K562 (cell line): ENCODE data around the gene TRMT112. TPM values are rescaled to one million over a fixed set of nuclear protein-coding genes. Genes with fewer than 3 reads are reported as not detected.

ENCODE experiments used
- ATF1 ChIP-seq, 2 experiments: fragments of 450-650 bp in 1 of 2; IDR thresholded peaks; 2 replicates each; pipeline ENCODE4 v1.6.1; 2016; ENCODE audit warnings: missing compliant biosample characterization in 1 of 2, missing genetic modification characterization in 1 of 2
- PHF8 ChIP-seq: fragments of 200-600 bp; sonication (generic); IDR thresholded peaks from 2 replicates; pipeline ENCODE4 v1.6.1; 2012; ENCODE audit warnings: mixed run types, mild to moderate bottlenecking, inconsistent platforms, low read length, moderate library complexity, borderline replicate concordance
- POLR2AphosphoS2 ChIP-seq: IDR thresholded peaks from 2 replicates; pipeline ENCODE4 v1.6.1; 2012; ENCODE audit warnings: low read length, improper control_type of control experiment
- RBM22 ChIP-seq: fragments of 200-400 bp; formaldehyde crosslinking; IDR thresholded peaks from 2 replicates; pipeline ENCODE4 v1.6.1; 2018; ENCODE audit warnings: low read length, low read depth; ENCODE audit not compliant: poor library complexity, severe bottlenecking
- TBL1XR1 ChIP-seq, 2 experiments: IDR thresholded peaks; 2 replicates each; pipeline ENCODE4 v1.6.1; 2012; ENCODE audit warnings: improper control_type of control experiment in 2 of 2, low read length in 2 of 2, mild to moderate bottlenecking in 1 of 2
- TEAD1 ChIP-seq, 2 experiments: fragments of 450-650 bp in 1 of 2; sonication (generic) in 1 of 2; formaldehyde crosslinking; IDR thresholded peaks; 2 replicates each; pipeline versions ENCODE4 v1.4.0 to v1.8.0; 2020 to 2022; ENCODE audit warnings: mild to moderate bottlenecking in 2 of 2, missing genetic modification reagents in 1 of 2
- ZFX ChIP-seq: sonication (generic); formaldehyde crosslinking; IDR thresholded peaks from 2 replicates; pipeline ENCODE4 v1.8.0; 2022; ENCODE audit warnings: mild to moderate bottlenecking, missing genetic modification reagents, moderate library complexity
- ZSCAN32 ChIP-seq: fragments of 450-650 bp; formaldehyde crosslinking; IDR thresholded peaks from 2 replicates; pipeline ENCODE4 v1.4.0; 2020; ENCODE audit warnings: mild to moderate bottlenecking, moderate library complexity
- polyA plus RNA-seq, 8 experiments: library from polyadenylated mRNA; depleted of rRNA in 4 of 8; stranded (reverse) in 5 of 8; unstranded in 3 of 8; fragments of >200 nt; fragmentation: Nextera tagmentation in 2 of 8; fragmentation: Illumina TruSeq in 1 of 8; extraction: Ambion mirVana in 2 of 8; extraction: Trizol in 1 of 8; gene quantifications; 2 replicates each; pipeline versions ENCODE4 v1.2.1 to v1.2.3, GENCODE V29; 2011 to 2014; ENCODE audit warnings: inconsistent platforms in 1 of 8, missing spikeins in 1 of 8
- total RNA-seq, 7 experiments: library from RNA; depleted of rRNA in 6 of 7; stranded (reverse); fragments of >200 nt in 6 of 7; fragmentation: Illumina TruSeq in 2 of 7; extraction: Trizol in 2 of 7; gene quantifications; 2 replicates each; pipeline versions ENCODE4 v1.2.1 to v1.2.3, GENCODE V29; 2011 to 2021; ENCODE audit warnings: low replicate concordance in 1 of 7
- TF ChIP-seq, protein P1 (sequence below), 2 experiments: fragments of 450-650 bp in 1 of 2; sonication (generic) in 1 of 2; formaldehyde crosslinking in 1 of 2; IDR thresholded peaks; 2 replicates each; pipeline versions ENCODE4 v1.7.1 to v1.9.0; 2016 to 2022; ENCODE audit warnings: inconsistent platforms in 1 of 2, mild to moderate bottlenecking in 1 of 2, missing genetic modification reagents in 1 of 2
- TF ChIP-seq, protein P2 (sequence below): fragments of 450-650 bp; formaldehyde crosslinking; IDR thresholded peaks from 2 replicates; pipeline ENCODE4 v1.4.0; 2020; ENCODE audit warnings: mild to moderate bottlenecking, moderate library complexity

The TRMT112 gene
- total and polyA plus RNA-seq, 9 of the 15 experiments (the other 6 are each of a cell fraction or from before 2014, with no cell fraction given) = 162 to 444 (median 300) TPM

DNA sequence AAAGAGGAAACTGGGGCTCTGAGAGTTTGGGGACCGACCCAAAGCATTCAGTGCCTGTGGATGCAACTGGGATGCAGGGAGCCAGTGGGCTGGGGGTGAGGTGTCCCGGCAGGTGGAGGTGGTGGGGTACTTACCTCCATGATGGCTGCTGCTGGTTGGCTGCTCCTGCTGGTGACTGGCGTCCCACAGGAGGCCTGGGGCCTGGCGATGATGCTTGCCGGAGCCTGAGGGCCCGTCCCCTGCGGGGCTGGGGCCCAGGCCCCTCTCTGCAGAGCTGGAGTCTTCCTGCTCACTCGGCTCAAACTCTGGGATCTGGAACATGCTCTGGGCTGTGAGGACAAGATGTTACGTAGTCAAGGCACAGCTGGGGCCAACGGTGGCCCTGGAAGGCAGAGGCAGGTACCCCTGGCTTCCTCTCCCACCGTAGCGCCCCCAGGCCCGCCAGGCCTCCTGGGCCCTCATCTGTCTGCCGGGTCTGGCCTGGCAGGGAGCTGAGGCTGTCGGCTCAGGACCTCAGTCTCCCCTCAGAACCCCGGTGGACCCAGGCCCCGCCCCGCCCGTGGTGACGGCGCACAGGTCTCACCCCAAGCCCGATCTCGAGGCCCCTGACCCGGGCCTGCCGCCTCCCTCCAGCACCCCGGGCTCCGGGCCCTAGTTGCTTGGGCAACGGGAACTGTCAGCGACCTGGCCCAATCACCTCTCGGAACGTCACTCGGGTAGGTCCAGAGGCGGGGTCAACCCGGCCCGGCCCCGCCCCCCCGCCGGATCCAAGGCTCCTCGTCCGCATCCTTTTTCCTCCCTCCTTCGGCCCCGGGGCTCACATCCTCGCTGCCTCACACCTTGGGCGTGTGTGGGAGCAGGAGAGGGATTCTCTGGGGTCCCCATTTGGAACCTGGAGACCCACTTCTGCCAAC lies 33.1 kb downstream of the TRMT112 start, which contains the start of gene BAD (continued):
- TF ChIP-seq, protein P1, sequence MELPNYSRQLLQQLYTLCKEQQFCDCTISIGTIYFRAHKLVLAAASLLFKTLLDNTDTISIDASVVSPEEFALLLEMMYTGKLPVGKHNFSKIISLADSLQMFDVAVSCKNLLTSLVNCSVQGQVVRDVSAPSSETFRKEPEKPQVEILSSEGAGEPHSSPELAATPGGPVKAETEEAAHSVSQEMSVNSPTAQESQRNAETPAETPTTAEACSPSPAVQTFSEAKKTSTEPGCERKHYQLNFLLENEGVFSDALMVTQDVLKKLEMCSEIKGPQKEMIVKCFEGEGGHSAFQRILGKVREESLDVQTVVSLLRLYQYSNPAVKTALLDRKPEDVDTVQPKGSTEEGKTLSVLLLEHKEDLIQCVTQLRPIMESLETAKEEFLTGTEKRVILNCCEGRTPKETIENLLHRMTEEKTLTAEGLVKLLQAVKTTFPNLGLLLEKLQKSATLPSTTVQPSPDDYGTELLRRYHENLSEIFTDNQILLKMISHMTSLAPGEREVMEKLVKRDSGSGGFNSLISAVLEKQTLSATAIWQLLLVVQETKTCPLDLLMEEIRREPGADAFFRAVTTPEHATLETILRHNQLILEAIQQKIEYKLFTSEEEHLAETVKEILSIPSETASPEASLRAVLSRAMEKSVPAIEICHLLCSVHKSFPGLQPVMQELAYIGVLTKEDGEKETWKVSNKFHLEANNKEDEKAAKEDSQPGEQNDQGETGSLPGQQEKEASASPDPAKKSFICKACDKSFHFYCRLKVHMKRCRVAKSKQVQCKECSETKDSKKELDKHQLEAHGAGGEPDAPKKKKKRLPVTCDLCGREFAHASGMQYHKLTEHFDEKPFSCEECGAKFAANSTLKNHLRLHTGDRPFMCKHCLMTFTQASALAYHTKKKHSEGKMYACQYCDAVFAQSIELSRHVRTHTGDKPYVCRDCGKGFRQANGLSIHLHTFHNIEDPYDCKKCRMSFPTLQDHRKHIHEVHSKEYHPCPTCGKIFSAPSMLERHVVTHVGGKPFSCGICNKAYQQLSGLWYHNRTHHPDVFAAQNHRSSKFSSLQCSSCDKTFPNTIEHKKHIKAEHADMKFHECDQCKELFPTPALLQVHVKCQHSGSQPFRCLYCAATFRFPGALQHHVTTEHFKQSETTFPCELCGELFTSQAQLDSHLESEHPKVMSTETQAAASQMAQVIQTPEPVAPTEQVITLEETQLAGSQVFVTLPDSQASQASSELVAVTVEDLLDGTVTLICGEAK (IDR thresholded peaks at IDR 0.05) = peak; percentile 63
- TF ChIP-seq, protein P1 (CRISPR knock-in tag; IDR thresholded peaks at IDR 0.05) = no peak
- TF ChIP-seq RBM22 (peak; percentile 93), ATF1 (CRISPR knock-in tag; IDR thresholded peaks at IDR 0.05) (no peak), ATF1 (tag; IDR thresholded peaks at IDR 0.05) (peak; percentile 96), PHF8 (peak; percentile 61; the same call in 1 of the 2 replicates), ZFX (CRISPR knock-in tag) (peak; percentile 84), POLR2AphosphoS2 (0 out of 2 replicates have a peak, but pooled peaks have one; percentile 5), ZSCAN32 (CRISPR knock-in tag) (no peak), TEAD1 (CRISPR knock-in tag; IDR thresholded peaks at IDR 0.05) (no peak), TBL1XR1 (IDR thresholded peaks at IDR 0.05; ENCODE audit: low read length in 2 of 2) (peak in 1 of 2 experiments; percentile 42; a peak in 1 of 4 replicates)
- TF ChIP-seq, protein P2, sequence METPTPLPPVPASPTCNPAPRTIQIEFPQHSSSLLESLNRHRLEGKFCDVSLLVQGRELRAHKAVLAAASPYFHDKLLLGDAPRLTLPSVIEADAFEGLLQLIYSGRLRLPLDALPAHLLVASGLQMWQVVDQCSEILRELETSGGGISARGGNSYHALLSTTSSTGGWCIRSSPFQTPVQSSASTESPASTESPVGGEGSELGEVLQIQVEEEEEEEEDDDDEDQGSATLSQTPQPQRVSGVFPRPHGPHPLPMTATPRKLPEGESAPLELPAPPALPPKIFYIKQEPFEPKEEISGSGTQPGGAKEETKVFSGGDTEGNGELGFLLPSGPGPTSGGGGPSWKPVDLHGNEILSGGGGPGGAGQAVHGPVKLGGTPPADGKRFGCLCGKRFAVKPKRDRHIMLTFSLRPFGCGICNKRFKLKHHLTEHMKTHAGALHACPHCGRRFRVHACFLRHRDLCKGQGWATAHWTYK (CRISPR knock-in tag) = 0 out of 2 replicates have a peak, but pooled peaks have one; percentile 34
